Tongue (tissue), 2 donors: ENCODE measurements around the gene CD74. TPM values are rescaled to one million over a fixed set of nuclear protein-coding genes. Genes with fewer than 3 reads are reported as not detected.
A peak's percentile ranks its signal among the peaks of the same experiment; 100 is the strongest.
"Not testable (repeated sequence)": the region's sequence is repeated elsewhere in the genome, so short reads cannot be mapped to it uniquely, and the experiment has no call there.

ENCODE experiments used
- DNase-seq: peaks from one replicate; pipeline ENCODE4 v3.0.0-alpha.2; 2015
- total RNA-seq: library from RNA; depleted of rRNA; stranded (reverse); fragments of >200 nt; gene quantifications from one replicate; pipeline ENCODE4 v1.2.3, GENCODE V29; 2014

Gene CD74
- 75.4 TPM for total RNA-seq

DNA sequence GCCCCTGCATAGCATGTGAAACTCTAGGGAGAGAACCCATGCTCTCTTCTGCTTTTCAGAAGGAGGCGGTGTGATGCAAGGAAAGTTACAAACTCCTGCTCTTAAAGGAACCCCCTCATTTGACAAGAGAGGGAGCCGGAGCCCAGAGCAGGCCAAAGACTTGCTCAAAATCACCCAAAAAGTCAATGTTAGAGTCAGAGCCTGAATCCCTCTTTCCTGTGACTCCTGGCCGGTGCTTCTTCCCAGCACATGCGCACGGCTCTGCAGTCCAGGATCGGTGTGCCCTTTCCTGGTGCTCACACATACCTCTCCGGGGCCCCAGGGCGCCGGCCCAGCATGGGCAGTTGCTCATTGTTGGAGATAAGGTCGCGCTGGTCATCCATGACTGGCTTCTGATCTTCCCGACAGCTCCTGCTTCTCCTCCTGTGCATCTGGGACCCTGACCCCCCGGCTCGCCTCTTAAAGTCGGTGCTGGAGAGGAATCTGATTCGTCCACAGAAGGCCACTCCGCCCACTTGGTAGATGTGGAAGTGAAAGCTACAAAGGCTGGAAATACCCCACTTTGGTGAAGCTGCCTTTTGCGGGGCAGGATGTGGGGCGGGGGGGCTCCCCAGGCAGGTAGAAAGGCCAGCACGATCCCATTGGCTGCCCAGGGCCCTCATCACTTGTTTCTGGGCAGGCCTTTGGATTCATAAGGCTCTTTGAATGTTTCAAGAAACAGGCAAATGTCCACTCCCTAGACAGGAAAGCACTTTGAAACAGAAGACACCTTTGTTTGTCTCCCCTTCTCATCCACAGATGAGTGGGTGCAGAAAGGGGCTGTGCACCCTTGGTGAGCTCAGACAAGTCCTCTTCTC is at the start of gene CD74:
TSS of gene CD74 (minus strand) at position 592 of the 857 bp plus-strand sequence. CDS start at position 431, 161 bp downstream.
- peak; percentile 80 for DNase-seq

DNA sequence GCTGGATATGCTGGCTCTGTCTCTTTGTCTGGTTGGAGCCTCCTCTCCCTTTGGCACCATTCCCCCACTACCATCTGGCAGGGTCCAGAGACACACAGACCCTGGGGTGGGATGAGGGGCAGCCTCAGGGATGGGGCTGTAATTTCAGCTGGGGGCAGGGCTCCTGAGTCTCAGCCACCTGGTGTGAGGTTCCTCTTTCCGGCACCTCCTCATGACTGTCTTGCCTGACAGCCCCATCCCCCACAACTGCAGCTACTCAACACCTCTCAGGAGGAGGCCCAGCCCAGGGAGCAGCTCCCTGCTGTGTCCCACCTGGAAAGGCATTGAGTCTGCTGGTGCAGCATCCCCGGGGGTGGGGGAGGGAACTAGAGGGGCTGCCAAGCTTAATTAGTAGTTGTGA is 48.5 kb upstream of the CD74 start:
- no peak for DNase-seq

DNA sequence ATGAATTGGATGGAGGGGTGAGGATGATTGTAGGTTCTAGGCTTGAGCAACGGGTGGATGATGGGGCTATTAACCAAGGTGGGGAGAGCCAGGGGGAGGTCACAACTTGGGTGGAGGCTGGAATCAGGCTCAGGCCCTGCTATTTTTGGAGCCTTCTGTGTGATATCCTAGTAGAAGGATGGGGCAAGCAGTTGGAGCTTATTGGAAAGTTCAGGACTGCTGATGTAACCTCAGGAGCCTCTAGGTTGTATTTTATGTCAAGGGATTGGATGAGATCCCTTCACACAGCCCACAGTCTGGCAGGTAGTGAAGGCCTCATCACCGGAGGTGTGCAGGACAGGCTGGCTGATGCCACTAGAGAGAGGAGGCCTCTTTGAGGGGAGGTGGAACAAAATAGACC is 48.1 kb upstream of the CD74 start:
- DNase-seq: no peak

DNA sequence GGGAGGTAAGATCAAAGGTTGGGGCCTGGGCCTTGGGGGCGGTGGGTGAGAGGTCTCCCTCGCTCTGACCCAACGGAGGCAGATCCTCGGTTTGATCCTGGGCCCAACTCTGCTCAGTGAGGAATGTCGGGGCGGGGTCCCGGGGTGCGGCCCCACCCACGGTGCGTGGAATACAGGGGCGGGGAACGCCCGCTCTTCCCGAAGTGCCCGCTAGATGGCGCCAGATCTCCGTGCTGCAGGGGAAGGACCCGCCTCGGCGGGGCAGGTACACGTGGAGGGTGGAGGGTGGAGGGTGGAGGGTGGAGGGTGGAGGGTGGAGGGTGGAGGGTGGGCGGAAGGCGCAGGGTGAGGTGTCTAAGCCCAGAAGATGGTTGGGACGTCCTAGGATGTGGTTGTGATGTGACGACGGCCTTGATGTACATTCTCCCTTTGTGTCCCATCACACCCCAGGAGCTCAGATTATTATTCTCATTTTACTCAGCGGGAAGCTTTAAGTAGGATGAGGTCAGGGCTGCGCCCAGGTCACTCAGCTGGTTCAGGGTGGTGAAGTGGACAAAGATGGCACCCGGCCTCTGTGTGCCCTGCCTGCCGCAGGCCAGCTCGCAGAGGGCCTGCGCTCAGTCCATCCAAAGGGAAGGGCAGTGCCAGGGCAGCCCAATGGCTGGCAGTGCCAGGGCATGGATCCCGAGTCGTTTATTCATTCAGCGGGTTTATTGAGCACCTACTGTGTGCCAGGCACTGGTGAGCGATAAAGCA is 46.3 kb upstream of the CD74 start:
- peak; percentile 85 for DNase-seq

DNA sequence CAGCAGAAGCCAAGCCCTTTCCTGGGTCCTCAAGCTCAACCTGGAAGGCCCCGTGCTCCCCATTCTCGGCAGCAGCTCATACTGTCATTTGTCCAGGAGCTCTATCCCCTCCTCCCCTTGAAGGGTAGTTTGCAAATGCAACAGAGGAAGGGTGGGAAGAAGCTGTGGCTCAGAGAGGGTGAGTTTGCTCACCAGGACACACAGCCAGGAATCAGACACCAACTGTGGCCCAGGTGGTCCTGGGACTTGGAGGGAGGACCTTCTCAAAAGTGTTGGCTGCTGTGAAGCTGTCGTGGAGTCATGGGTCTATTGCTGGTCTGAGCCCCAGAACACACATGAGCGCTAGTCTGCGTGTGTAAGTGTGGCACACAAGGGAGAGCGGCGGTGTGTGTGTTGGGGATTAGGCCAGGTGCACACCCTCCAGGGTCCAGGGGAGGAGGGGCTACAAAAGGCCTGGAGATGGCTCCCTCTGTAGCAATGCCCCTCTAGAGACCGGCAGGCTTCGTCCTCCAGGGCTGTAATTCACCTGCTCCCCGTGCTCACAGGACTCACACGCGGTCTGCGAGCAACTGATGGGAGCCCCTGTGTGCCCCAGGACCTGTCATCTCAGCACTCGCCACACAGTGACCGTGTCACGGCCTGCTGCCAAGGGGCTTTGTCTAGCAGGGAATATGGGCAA is 45.0 kb upstream of the CD74 start:
- DNase-seq: no peak

DNA sequence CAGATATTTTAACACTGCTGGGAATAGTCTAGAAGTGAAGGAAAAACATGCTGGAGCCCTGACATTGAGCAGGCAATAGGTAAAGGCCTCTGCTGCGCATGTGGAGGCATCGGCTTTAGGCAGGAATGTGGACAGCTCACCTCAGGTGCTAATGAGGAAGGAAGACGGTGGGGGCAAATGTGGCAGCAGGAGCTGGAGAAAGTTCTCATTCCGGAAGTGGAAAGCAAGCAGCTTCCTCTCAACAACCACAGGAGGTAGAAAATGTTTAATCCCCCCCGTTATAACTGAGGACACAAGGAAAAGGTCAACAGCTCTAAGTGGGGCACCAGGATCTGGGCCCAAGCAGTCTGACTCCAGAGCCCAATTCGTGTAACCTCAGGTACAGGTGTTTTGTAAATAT is 44.4 kb upstream of the CD74 start:
- no peak for DNase-seq

DNA sequence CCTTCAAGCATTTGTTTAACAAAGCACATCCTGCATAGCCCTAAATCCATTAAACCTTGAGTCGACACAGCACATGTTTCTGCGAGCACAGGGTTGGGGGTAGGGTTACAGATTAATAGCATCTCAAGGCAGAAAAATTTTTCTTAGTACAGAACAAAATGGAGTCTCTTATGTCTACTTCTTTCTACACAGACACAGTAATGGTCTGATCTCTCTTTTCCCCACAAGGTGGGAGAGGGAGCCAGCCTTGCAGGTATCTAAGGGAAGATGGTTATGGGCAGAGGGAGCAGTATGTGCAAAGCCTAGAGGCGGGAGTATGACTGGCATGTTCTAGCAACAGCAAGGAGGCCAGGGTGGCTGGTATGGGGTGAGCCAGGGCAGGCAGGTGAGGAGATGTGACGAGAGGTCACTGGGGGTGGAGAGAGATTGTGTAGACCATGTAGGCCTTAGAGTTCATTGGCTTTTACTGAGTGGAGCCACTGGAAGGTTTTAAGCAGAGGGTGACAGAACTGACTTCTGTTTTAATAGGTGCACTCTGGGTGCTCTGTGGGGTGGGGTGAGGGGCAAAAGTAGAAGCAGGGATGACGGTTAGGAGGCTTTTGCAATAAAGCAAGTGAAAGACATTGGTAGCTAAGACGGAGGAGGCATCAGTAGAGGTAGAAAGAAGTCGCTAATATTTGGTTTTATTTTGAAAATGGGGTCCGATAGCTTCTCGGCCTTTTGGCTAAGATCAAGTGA is 42.0 kb upstream of the CD74 start:
- DNase-seq: no peak

DNA sequence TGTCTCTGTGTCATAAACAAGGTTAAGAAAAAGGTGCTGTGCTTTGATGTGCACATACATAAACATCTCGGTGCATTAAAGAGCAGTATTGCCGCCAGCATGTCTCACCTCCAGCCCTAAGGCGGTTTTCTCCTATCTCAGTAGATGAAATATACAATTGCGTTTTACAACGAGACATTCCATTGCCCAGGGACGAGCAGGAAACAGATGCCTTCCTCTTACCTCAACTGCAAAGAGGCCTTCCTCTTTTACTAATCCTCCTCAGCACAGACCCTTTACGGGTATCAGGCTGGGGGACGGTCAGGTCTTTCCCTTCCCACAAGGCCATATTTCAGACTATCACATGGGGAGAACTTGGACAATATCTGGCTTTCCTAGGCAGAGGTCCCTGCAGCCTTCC is 41.3 kb upstream of the CD74 start:
- DNase-seq: not testable (repeated sequence)

DNA sequence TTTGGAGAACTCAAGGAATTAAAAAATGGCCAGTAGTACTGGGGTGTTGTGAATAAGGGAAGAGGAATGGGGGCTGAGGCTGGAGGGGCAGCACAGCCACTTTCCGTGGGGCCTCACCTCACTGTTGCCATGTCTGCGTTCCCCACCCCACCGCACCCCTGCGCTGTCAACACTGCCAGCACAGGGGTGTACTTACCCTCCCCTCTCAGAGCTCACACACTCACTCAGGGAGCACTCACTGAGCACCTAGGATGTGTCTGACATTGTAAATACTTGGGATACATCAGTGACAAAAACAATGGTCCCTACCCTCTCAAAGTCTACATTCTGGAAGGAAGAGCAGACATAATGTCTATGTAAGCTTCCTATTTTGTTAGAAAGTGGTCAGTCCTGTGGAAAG is 40.2 kb upstream of the CD74 start:
- DNase-seq: no peak

DNA sequence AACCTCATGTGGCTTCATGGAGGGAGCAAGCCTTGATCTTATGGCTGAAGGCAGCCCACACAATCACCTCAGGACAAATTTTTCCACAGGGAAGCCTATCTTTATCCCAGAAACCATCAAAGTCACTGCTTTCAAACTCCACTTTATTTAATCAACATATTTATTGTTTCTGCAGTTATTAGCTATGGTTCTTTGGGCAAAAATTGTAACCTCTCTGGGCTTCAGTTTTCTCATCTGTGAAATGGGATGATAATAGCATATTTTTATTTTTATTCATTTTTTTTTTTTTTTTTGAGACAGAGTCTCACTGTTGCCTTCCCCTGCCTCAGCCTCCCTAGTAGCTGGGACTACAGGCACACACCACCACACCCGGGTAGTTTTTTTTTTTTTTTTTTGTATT is 38.9 kb upstream of the CD74 start:
- DNase-seq: no peak

DNA sequence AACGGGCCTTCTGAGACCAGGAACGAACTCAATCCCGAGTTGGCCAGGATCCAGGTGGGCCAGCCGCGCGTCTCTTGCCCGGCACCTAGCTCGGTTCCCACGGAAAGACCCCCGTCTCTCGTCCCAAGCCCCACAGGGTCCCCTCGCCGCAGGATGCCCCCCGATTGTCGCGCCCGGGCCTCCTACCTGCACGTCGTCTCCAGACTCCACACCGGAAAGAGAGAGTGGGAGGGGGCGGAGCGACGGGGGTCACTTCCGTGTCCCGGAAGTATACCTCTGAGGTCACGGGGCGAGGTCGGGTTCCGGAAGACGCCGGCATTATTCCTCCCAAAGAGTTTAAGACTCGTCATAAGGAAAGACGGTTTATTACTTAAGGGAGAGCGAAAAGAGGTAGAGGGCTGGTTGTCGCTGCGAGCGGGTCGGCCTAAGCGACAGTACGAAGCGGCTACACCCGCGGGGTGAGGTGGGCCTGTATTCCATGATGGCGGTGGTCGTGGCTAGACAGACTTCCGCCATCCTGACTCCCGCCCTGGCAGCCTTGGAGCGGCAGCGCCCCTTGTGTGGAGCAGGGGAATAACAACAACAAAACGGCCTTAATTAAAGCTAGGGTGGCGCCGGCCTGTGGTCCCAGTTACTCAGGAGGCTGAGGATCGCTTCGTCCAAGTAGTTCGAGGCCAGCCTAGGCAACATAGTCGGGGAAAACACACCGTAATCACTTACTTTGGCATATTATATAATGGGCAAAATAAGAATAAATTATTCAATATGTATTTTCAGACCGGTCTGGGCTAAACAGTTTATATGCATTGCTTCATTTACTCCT is 37.0 kb upstream of the CD74 start, which contains the start of gene RPS14:
TSS of gene RPS14 (minus strand) at position 223 of the 823 bp plus-strand sequence. CDS start 2,006 bp downstream, outside the sequence.
- peak; percentile 98 for DNase-seq

DNA sequence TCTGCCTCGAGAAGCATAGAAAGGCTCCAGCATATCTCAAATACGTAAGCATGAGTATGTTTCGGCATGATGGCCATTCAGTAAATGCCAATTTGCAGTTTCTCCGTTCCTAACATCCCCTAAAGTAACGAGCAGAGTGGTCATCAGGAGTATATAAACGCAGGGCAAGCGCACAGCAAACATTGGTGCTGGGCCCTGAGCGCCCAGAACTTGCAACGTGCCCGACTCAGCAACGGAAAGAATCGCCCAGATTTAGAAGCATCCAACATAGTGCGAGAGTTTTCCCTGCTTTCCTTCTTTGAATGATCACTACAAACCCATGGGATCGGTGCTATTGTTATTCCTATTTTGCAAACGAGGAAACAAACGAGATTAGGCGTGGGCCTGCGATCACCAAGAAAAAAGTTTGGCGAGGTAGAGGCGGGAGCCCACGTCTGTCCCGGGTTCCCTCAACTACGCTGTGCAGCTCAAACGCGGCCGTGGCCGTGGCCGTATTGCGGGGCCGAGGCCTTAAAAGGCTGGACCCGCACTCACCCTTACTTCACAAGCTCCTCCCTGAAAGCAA is 36.3 kb upstream of the CD74 start:
- DNase-seq: peak; percentile 47

DNA sequence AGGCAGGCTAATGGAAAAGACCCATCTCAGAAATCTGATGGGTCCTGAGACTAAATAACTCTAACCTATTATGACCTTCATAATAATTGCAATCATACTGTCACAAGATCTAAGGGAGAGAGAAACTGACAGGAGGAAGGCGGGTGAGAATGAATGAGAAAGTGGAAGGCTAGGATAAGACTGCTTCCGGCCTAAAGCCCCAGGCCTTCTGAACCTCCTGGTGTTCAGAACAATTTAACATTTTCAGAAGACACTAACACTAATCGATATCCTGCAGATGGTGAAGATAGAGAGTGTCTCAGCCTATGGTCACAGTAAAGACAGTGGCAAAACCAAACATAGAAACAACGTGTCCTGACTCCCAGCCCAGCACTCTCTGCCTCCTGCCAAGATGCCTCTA is 35.6 kb upstream of the CD74 start:
- no peak for DNase-seq

DNA sequence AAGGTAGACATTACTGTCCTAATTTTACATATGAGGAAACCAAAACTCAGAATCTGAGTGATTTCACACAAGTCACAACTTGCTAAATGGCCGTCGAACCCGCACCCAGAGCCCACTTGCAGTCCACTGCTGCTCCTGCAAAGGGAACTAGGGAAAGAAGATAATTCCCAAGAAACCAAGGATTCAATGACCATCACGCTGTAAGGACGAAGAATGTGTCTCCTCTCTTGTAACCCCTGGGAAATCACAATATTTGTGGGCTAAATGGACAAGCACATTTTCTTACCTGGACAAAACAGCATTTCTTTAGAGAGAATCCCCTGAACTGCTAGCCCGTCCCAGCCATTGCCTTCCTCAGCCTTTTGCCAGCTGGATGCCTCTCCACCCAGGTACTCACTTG is 34.5 kb upstream of the CD74 start:
- no peak for DNase-seq

DNA sequence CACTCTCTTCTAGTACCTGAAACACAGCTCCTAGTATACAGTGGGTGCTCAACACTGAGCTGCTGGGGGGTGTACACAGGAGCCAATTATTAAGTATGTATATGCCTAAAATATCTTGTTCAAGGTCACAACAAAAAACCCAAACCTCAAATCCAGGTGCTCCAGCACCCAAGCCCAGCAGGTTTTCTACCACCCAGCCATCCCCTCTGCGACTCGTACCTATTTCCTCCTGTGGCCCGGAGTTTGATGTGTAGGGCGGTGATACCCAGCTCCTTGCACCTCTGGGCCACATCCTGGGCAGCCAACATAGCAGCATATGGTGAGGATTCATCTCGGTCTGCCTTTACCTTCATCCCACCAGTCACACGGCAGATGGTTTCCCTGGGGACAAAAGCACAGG is 33.9 kb upstream of the CD74 start:
- DNase-seq: no peak

DNA sequence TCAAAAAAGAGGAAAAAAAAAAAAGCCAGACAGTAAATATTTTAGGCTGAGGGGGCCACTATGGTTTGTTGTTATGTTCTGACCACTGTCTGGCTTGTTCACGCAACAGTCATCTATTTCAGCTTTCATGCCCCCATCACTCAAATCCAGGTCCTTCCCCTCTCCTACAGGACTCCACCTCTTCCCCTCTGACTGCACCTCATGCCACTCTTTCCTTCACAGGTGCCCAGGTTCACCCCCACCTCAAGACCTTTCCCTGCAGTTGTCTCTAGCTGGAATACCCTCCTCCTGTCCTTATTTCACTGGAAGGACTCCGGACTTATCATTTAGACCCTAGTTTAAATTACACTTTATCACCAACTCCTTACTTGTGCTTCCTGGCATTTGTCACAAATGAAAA is 33.4 kb upstream of the CD74 start:
- DNase-seq: no peak

DNA sequence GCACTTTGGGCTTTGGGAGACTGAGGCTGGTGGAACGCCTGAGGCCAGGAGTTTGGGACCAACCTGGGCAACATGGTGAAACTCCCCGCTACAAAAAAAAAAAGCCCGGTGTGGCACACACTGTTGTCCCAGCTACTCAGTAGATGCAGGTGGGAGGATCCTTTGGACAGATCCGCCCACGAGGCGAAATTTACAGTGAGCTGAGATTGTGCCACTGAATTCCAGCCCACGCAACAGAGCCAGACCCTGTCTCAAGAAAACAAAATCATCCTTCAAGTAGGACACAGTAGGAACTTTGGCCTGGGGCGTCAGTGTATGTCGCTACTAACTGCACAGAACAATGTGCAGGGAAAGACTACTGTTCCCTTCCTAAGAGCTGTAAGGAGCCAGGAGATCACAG is 32.1 kb upstream of the CD74 start:
- DNase-seq: no peak

DNA sequence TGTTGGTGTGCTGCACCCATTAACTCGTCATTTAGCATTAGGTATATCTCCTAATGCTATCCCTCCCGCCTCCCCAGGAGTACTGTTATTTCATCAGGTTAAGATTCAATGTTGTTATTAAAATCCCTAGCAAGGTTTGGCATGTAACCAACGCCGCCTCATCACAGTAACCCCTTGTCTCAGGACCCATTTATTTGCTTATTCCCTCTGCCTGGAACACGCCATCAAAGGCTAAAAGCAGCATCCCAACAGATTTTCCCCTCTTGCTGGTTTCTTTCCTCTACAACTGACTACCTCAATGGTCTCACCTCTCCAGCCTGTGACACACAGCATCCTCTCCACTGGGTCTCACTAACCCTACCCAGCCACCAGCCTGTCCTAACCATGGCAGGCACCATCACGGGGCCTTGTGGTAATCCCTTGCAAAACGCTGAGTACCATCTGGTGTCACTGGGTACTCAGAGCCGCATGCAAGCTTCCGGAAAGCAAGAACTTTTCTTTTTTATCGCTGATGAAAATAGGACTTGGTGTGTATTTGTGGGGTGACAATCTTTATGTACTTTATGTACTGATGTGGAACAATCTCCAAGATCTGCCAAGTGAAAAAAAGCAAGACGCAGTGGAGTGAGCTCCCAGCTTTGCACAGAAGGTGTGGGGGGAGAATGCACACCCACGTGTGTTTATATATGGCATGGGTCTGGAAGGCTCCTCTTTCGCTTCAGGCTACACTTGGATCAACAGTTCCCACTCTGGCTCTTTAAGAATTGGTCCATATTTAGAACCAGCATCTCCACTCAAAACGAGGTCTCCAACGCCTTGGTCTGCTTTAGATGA is 30.7 kb upstream of the CD74 start:
- no peak for DNase-seq

DNA sequence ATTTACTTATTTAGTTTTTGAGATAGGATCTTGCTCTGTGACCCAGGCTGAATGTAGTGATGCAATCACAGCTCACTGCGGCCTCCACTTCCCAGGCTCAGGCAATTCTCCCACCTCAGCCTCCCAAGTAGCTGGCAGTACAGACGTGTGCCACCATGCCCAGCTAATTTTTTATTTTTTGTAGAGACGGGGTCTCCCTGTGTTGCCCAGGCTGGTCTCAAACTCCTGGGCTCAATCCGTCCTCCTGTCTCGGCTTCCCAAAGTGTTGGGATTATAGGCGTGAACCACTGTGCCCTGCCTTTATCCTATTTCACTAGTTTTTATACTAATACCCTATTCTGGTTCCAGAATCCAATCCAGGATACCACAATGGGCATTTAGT is 30.0 kb upstream of the CD74 start:
- DNase-seq: no peak
